RWPE2 (cell line): ENCODE data around the gene FBRS.
"Not testable (repeated sequence)": the region's sequence is repeated elsewhere in the genome, so short reads cannot be mapped to it uniquely, and the experiment has no call there.

Source experiments
- ATAC-seq: fragments of 200-7000 bp; cut with Tn5 transposase; 3 replicates; pipeline ENCODE4 v1.9.1; 2021; ENCODE audit warnings: low read depth
- DNase-seq: peaks from one replicate; pipeline ENCODE4 v3.0.0-alpha.2; 2020; ENCODE audit warnings: low spot score
- H3K27ac ChIP-seq: fragments of 450-650 bp; 2 replicates; pipeline ENCODE4 v1.5.1; 2017; ENCODE audit warnings: mild to moderate bottlenecking; ENCODE audit not compliant: poor library complexity, severe bottlenecking
- H3K27me3 ChIP-seq: fragments of 250-450 bp; sonication (Bioruptor Pico); 2 replicates; pipeline ENCODE4 v1.5.1; 2021; ENCODE audit warnings: mild to moderate bottlenecking, moderate library complexity; ENCODE audit not compliant: insufficient read depth, poor library complexity, severe bottlenecking
- H3K36me3 ChIP-seq: fragments of 250-450 bp; sonication (Bioruptor Pico); 2 replicates; pipeline ENCODE4 v1.5.1; 2020; ENCODE audit warnings: low read depth, mild to moderate bottlenecking, moderate library complexity
- H3K4me1 ChIP-seq: fragments of 250-450 bp; sonication (Bioruptor Pico); 2 replicates; pipeline ENCODE4 v1.5.1; 2021; ENCODE audit warnings: mild to moderate bottlenecking, moderate library complexity; ENCODE audit not compliant: insufficient read depth, poor library complexity, severe bottlenecking
- H3K4me3 ChIP-seq: fragments of 250-450 bp; sonication (Bioruptor Pico); 2 replicates; pipeline ENCODE4 v1.5.1; 2021; ENCODE audit warnings: mild to moderate bottlenecking, moderate library complexity; ENCODE audit not compliant: severe bottlenecking
- H3K9me3 ChIP-seq: fragments of 250-450 bp; sonication (Bioruptor Pico); 2 replicates; pipeline ENCODE4 v1.5.1; 2021; ENCODE audit warnings: mild to moderate bottlenecking, moderate library complexity; ENCODE audit not compliant: severe bottlenecking
- CTCF ChIP-seq: fragments of 450-650 bp; IDR thresholded peaks from one replicate; pipeline ENCODE4 v1.5.1; 2017; ENCODE audit warnings: mild to moderate bottlenecking, moderate library complexity; ENCODE audit not compliant: poor library complexity, severe bottlenecking

Gene FBRS

GRCh38 chr16:30699615-30700099 is 41.4 kb downstream of the FBRS start:
- peaks cover 49% of the 10 kb centered on the region for H3K36me3 ChIP-seq
- DNase-seq: no peak
- H3K9me3 ChIP-seq: no peaks in the 10 kb centered on the region
- H3K27me3 ChIP-seq: no peaks in the 10 kb centered on the region
- no peaks in the 10 kb centered on the region for H3K4me1 ChIP-seq
- no peak for ATAC-seq
- peak overlapping the region; percentile 88 for H3K27ac ChIP-seq
- H3K4me3 ChIP-seq: peak overlapping the region; percentile 83
- TF ChIP-seq CTCF: no peak

- TF ChIP-seq CTCF: no peak
- H3K27ac ChIP-seq: peak overlapping the region; percentile 88
- H3K27me3 ChIP-seq: no peaks in the 10 kb centered on the region
- no peaks in the 10 kb centered on the region for H3K4me1 ChIP-seq
- H3K9me3 ChIP-seq: no peaks in the 10 kb centered on the region
- ATAC-seq: no peak
- H3K4me3 ChIP-seq: no peak overlapping the region
- H3K36me3 ChIP-seq: peaks cover 57% of the 10 kb centered on the region
- no peak for DNase-seq
Observed at GRCh38 chr16:30700491-30700890, 42.3 kb downstream of the FBRS start.

GRCh38 chr16:30700971-30701370 is 42.7 kb downstream of the FBRS start:
- Histone ChIP-seq H3K27me3 (no peaks in the 10 kb centered on the region), H3K9me3 (no peaks in the 10 kb centered on the region), H3K27ac (no peak overlapping the region), H3K36me3 (peaks cover 62% of the 10 kb centered on the region), H3K4me3 (no peak overlapping the region), H3K4me1 (no peaks in the 10 kb centered on the region)
- no peak for TF ChIP-seq CTCF
- DNase-seq (no peak), ATAC-seq (no peak)

GRCh38 chr16:30703071-30703470 is 44.8 kb downstream of the FBRS start:
- ATAC-seq, H3K27ac ChIP-seq, H3K9me3 ChIP-seq, H3K27me3 ChIP-seq, H3K4me3 ChIP-seq, DNase-seq, H3K4me1 ChIP-seq: not testable (repeated sequence)
- peaks cover 83% of the 10 kb centered on the region for H3K36me3 ChIP-seq

- H3K36me3 ChIP-seq: peaks cover 92% of the 10 kb centered on the region
Observed at GRCh38 chr16:30703971-30704370, 45.7 kb downstream of the FBRS start.

More at GRCh38 chr16:30703971-30704370, 45.7 kb downstream of the FBRS start:
- DNase-seq: no peak
- ATAC-seq: no peak
- no peaks in the 10 kb centered on the region for H3K9me3 ChIP-seq
- TF ChIP-seq CTCF: no peak
- no peak overlapping the region for H3K27ac ChIP-seq
- no peak overlapping the region for H3K4me3 ChIP-seq
- no peaks in the 10 kb centered on the region for H3K4me1 ChIP-seq
- no peaks in the 10 kb centered on the region for H3K27me3 ChIP-seq
